ENCODE data around the gene HIRIP3.

HIRIP3 gene

DNA sequence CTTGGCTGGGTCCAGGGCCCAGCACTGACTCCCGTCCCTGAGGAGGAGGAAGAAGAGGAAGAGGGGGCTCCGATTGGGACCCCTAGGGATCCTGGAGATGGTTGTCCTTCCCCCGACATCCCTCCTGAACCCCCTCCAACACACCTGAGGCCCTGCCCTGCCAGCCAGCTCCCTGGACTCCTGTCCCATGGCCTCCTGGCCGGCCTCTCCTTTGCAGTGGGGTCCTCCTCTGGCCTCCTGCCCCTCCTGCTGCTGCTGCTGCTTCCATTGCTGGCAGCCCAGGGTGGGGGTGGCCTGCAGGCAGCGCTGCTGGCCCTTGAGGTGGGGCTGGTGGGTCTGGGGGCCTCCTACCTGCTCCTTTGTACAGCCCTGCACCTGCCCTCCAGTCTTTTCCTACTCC lies 8.5 kb downstream of the HIRIP3 start:
- TF ChIP-seq, protein P1, sequence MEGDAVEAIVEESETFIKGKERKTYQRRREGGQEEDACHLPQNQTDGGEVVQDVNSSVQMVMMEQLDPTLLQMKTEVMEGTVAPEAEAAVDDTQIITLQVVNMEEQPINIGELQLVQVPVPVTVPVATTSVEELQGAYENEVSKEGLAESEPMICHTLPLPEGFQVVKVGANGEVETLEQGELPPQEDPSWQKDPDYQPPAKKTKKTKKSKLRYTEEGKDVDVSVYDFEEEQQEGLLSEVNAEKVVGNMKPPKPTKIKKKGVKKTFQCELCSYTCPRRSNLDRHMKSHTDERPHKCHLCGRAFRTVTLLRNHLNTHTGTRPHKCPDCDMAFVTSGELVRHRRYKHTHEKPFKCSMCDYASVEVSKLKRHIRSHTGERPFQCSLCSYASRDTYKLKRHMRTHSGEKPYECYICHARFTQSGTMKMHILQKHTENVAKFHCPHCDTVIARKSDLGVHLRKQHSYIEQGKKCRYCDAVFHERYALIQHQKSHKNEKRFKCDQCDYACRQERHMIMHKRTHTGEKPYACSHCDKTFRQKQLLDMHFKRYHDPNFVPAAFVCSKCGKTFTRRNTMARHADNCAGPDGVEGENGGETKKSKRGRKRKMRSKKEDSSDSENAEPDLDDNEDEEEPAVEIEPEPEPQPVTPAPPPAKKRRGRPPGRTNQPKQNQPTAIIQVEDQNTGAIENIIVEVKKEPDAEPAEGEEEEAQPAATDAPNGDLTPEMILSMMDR (IDR thresholded peaks at IDR 0.05; ENCODE audit: unreplicated experiment in 3 of 3) = no peak
- Mint-ChIP-seq H3K4me1 (no peaks in the 10 kb centered on the region), H3K9me3 (no peaks in the 10 kb centered on the region)

DNA sequence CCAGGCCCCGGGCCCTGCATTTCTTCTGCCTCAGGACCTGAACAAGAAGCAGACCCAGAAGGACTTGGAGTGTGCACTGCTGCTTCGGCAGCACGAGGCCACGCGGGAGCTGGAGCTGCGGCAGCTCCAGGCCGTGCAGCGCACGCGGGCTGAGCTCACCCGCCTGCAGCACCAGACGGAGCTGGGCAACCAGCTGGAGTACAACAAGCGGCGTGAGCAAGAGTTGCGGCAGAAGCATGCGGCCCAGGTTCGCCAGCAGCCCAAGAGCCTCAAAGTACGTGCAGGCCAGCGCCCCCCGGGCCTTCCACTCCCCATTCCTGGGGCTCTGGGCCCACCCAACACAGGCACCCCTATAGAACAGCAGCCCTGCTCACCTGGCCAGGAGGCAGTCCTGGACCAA lies 9.2 kb downstream of the HIRIP3 start:
- Mint-ChIP-seq H3K4me3 (no peak overlapping the region), H3K36me3 (ENCODE audit: low read depth) (peaks cover 64% of the 10 kb centered on the region), H3K27me3 (ENCODE audit: low read depth) (no peaks in the 10 kb centered on the region), H3K27ac (no peak overlapping the region), H3K4me1 (no peaks in the 10 kb centered on the region), H3K9me3 (no peaks in the 10 kb centered on the region)
- TF ChIP-seq, protein P1 (IDR thresholded peaks at IDR 0.05; ENCODE audit: unreplicated experiment in 3 of 3) = no peak

More for the DNA sequence above, 8.5 kb downstream of the HIRIP3 start:
- no peak overlapping the region for H3K4me3 Mint-ChIP-seq
- H3K27me3 Mint-ChIP-seq (ENCODE audit: low read depth) = no peaks in the 10 kb centered on the region
- H3K27ac Mint-ChIP-seq = no peak overlapping the region
- peaks cover 61% of the 10 kb centered on the region for H3K36me3 Mint-ChIP-seq (ENCODE audit: low read depth)

- Mint-ChIP-seq H3K36me3 (ENCODE audit: low read depth) (peaks cover 66% of the 10 kb centered on the region), H3K4me1 (no peaks in the 10 kb centered on the region), H3K27ac (no peak overlapping the region), H3K27me3 (ENCODE audit: low read depth) (no peaks in the 10 kb centered on the region), H3K9me3 (no peaks in the 10 kb centered on the region), H3K4me3 (no peak overlapping the region)
- TF ChIP-seq, protein P1 (IDR thresholded peaks at IDR 0.05; ENCODE audit: unreplicated experiment in 3 of 3) = no peak
These were observed 10.1 kb downstream of the HIRIP3 start for GRCh38 chr16:29985271-29985811.

- Mint-ChIP-seq H3K9me3 (no peaks in the 10 kb centered on the region), H3K36me3 (ENCODE audit: low read depth) (peaks cover 67% of the 10 kb centered on the region), H3K4me3 (no peak overlapping the region), H3K27me3 (ENCODE audit: low read depth) (no peaks in the 10 kb centered on the region), H3K27ac (no peak overlapping the region), H3K4me1 (no peaks in the 10 kb centered on the region)
- TF ChIP-seq, protein P1 (IDR thresholded peaks at IDR 0.05; ENCODE audit: unreplicated experiment in 3 of 3) = no peak
These were observed 10.7 kb downstream of the HIRIP3 start for GRCh38 chr16:29984764-29985147.

GRCh38 chr16:29984137-29984763 lies 11.2 kb downstream of the HIRIP3 start:
- Mint-ChIP-seq H3K27me3 (ENCODE audit: low read depth) (no peaks in the 10 kb centered on the region), H3K4me1 (no peaks in the 10 kb centered on the region), H3K4me3 (no peak overlapping the region), H3K27ac (no peak overlapping the region), H3K36me3 (ENCODE audit: low read depth) (peaks cover 67% of the 10 kb centered on the region), H3K9me3 (no peaks in the 10 kb centered on the region)
- TF ChIP-seq, protein P1 (IDR thresholded peaks at IDR 0.05; ENCODE audit: unreplicated experiment in 3 of 3) = no peak
